Jurkat, Clone E6-1 (cell line): ENCODE measurements around the gene U2AF1L4.
A peak's percentile ranks its signal among the peaks of the same experiment; 100 is the strongest.

Experiments used
- DNase-seq: peaks from one replicate; pipeline ENCODE4 v3.0.0-alpha.2; 2011; ENCODE audit warnings: low read depth, low spot score
- H3K4me3 ChIP-seq: 2 replicates; pipeline ENCODE4 v1.5.1; 2011; ENCODE audit warnings: mild to moderate bottlenecking, low read length, control low read depth, moderate library complexity

Gene U2AF1L4

GRCh38 chr19:35760711-35761349, 15.6 kb upstream of the U2AF1L4 start:
- H3K4me3 ChIP-seq = no peak overlapping the region
- DNase-seq = no peak

- no peak overlapping the region for H3K4me3 ChIP-seq
Measured at GRCh38 chr19:35759697-35760096, 14.5 kb upstream of the U2AF1L4 start.

GRCh38 chr19:35757749-35758608, 12.8 kb upstream of the U2AF1L4 start, which contains the start of gene PROSER3:
TSS of gene PROSER3 (plus strand) at chr19:35758176. CDS start at chr19:35758216, 40 bp downstream.
- peak within 1 kb of the TSS; percentile 99 for H3K4me3 ChIP-seq
- peak; percentile 100 for DNase-seq

More at GRCh38 chr19:35759697-35760096, 14.5 kb upstream of the U2AF1L4 start:
- no peak for DNase-seq

GRCh38 chr19:35757231-35757748, 12.1 kb upstream of the U2AF1L4 start:
- H3K4me3 ChIP-seq = peak overlapping the region; percentile 99
- DNase-seq = no peak

- peak within 1 kb of the TSS; percentile 99 for H3K4me3 ChIP-seq
- DNase-seq = no peak
Measured at GRCh38 chr19:35756377-35757230, 11.4 kb upstream of the U2AF1L4 start, which contains the start of gene HSPB6. TSS of gene HSPB6 (minus strand) at chr19:35757029. CDS start at chr19:35757008, 21 bp downstream.

- no peak for DNase-seq
- no peak overlapping the region for H3K4me3 ChIP-seq
Measured at GRCh38 chr19:35755550-35756376, 10.5 kb upstream of the U2AF1L4 start.

- no peak overlapping the region for H3K4me3 ChIP-seq
Measured at GRCh38 chr19:35755131-35755549, 9.9 kb upstream of the U2AF1L4 start.

GRCh38 chr19:35754370-35755130, 9.3 kb upstream of the U2AF1L4 start:
- H3K4me3 ChIP-seq = no peak overlapping the region
- no peak for DNase-seq

More at GRCh38 chr19:35755131-35755549, 9.9 kb upstream of the U2AF1L4 start:
- no peak for DNase-seq

GRCh38 chr19:35753634-35754369, 8.6 kb upstream of the U2AF1L4 start:
- no peak for DNase-seq

GRCh38 chr19:35752746-35753350, 7.6 kb upstream of the U2AF1L4 start:
- H3K4me3 ChIP-seq = no peak overlapping the region
- no peak for DNase-seq

More at GRCh38 chr19:35753634-35754369, 8.6 kb upstream of the U2AF1L4 start:
- H3K4me3 ChIP-seq = no peak overlapping the region

GRCh38 chr19:35751839-35752745, 6.9 kb upstream of the U2AF1L4 start:
- H3K4me3 ChIP-seq = no peak overlapping the region
- no peak for DNase-seq

GRCh38 chr19:35750167-35750566, 4.9 kb upstream of the U2AF1L4 start:
- H3K4me3 ChIP-seq = no peak overlapping the region
- no peak for DNase-seq

GRCh38 chr19:35748106-35749020, 3.1 kb upstream of the U2AF1L4 start, which contains the start of gene LIN37:
TSS of gene LIN37 (plus strand) at chr19:35748576. CDS start at chr19:35748725, 149 bp downstream.
- DNase-seq = peak; percentile 99
- peak within 1 kb of the TSS; percentile 97 for H3K4me3 ChIP-seq

GRCh38 chr19:35746531-35746930, 1.3 kb upstream of the U2AF1L4 start:
- H3K4me3 ChIP-seq = peak overlapping the region; percentile 86
- DNase-seq = no peak
